ENCODE measurements around the gene GRK5.

GRK5 gene

GRCh38 chr10:119207366-119207666, at the start of gene GRK5:
GRK5 (plus strand) TSS chr10:119207571; CDS start chr10:119207918, 347 bp downstream.
- TF ChIP-seq ARNT (IDR thresholded peaks at IDR 0.05) (no peak), SUZ12 (IDR thresholded peaks at IDR 0.05) (no peak), LEF1 (IDR thresholded peaks at IDR 0.05; ENCODE audit: borderline replicate concordance) (no peak), SP1 (IDR thresholded peaks at IDR 0.05) (no peak), HDGF (IDR thresholded peaks at IDR 0.05; ENCODE audit: borderline replicate concordance) (no peak), FOXA1 (IDR thresholded peaks at IDR 0.05) (no peak), CTBP1 (IDR thresholded peaks at IDR 0.05; ENCODE audit: borderline replicate concordance) (no peak), PKNOX1 (IDR thresholded peaks at IDR 0.05) (no peak)
- DNase-seq (ENCODE audit: extremely low spot score): peak; percentile 98
- ChIA-PET CTCF (interaction anchor here (0.7 to 4.6 kb wide), 12 partner anchors 9 to 241 kb away, joined by 3 to 27 read pairs (median 7); no protein-coding TSS in a partner anchor), POLR2A (interaction anchor here (0.6 to 1.6 kb wide), 12 partner anchors 11 to 664 kb away, joined by 3 to 9 read pairs (median 4); no protein-coding TSS in a partner anchor)

GRCh38 chr10:119159332-119159731, 48.0 kb upstream of the GRK5 start:
- CTCF ChIA-PET: no interaction called here
- DNase-seq (ENCODE audit: extremely low spot score): no peak
- TF ChIP-seq LEF1 (IDR thresholded peaks at IDR 0.05; ENCODE audit: borderline replicate concordance) (no peak), ELF4 (IDR thresholded peaks at IDR 0.05) (no peak), HDGF (IDR thresholded peaks at IDR 0.05; ENCODE audit: borderline replicate concordance) (no peak), BHLHE40 (IDR thresholded peaks at IDR 0.05; ENCODE audit: borderline replicate concordance) (no peak), PKNOX1 (IDR thresholded peaks at IDR 0.05) (no peak), SUZ12 (IDR thresholded peaks at IDR 0.05) (no peak), SP1 (IDR thresholded peaks at IDR 0.05) (no peak), ZNF384 (IDR thresholded peaks at IDR 0.05) (no peak), ARNT (IDR thresholded peaks at IDR 0.05) (no peak), NFRKB (IDR thresholded peaks at IDR 0.05) (no peak), FOXA1 (IDR thresholded peaks at IDR 0.05) (no peak), FOXM1 (IDR thresholded peaks at IDR 0.05; ENCODE audit: borderline replicate concordance) (no peak), CTBP1 (IDR thresholded peaks at IDR 0.05; ENCODE audit: borderline replicate concordance) (no peak), FOXK2 (IDR thresholded peaks at IDR 0.05) (no peak), L3MBTL2 (conservative IDR thresholded peaks at IDR 0.05) (no peak), TARDBP (IDR thresholded peaks at IDR 0.05) (no peak)
- POLR2A ChIA-PET: interaction anchor here (0.7 kb wide), 1 partner anchor 289 kb away, joined by 3 read pairs; no protein-coding TSS in a partner anchor

GRCh38 chr10:119161680-119162451, 45.5 kb upstream of the GRK5 start:
- POLR2A ChIA-PET: interaction anchor here (1.2 kb wide), 1 partner anchor 10 kb away, joined by 5 read pairs; no protein-coding TSS in a partner anchor
- DNase-seq (ENCODE audit: extremely low spot score): no peak
- TF ChIP-seq HDGF (IDR thresholded peaks at IDR 0.05; ENCODE audit: borderline replicate concordance) (no peak), CTBP1 (IDR thresholded peaks at IDR 0.05; ENCODE audit: borderline replicate concordance) (no peak), PKNOX1 (IDR thresholded peaks at IDR 0.05) (no peak), FOXA1 (IDR thresholded peaks at IDR 0.05) (no peak), NFRKB (IDR thresholded peaks at IDR 0.05) (no peak), ZNF384 (IDR thresholded peaks at IDR 0.05) (no peak), TARDBP (IDR thresholded peaks at IDR 0.05) (no peak), L3MBTL2 (conservative IDR thresholded peaks at IDR 0.05) (no peak), FOXM1 (IDR thresholded peaks at IDR 0.05; ENCODE audit: borderline replicate concordance) (no peak), SP1 (IDR thresholded peaks at IDR 0.05) (no peak), ARNT (IDR thresholded peaks at IDR 0.05) (no peak), FOXK2 (IDR thresholded peaks at IDR 0.05) (no peak), SUZ12 (IDR thresholded peaks at IDR 0.05) (no peak), ELF4 (IDR thresholded peaks at IDR 0.05) (no peak), LEF1 (IDR thresholded peaks at IDR 0.05; ENCODE audit: borderline replicate concordance) (no peak), BHLHE40 (IDR thresholded peaks at IDR 0.05; ENCODE audit: borderline replicate concordance) (no peak)
- CTCF ChIA-PET: interaction anchor here (0.6 kb wide), 1 partner anchor 37 kb away, joined by 3 read pairs; no protein-coding TSS in a partner anchor

GRCh38 chr10:119162452-119163092, 44.8 kb upstream of the GRK5 start:
- CTCF ChIA-PET: no interaction called here
- POLR2A ChIA-PET: no interaction called here
- TF ChIP-seq FOXM1 (IDR thresholded peaks at IDR 0.05; ENCODE audit: borderline replicate concordance) (no peak), TARDBP (IDR thresholded peaks at IDR 0.05) (no peak)
- no peak for DNase-seq (ENCODE audit: extremely low spot score)

- peak; percentile 90 for DNase-seq (ENCODE audit: extremely low spot score)
- CTCF ChIA-PET: no interaction called here
- POLR2A ChIA-PET: interaction anchor here (0.6 to 0.9 kb wide), 3 partner anchors 10 to 14 kb away, joined by 3 read pairs; partner anchors contain the start of gene PRDX3
- no peak for TF ChIP-seq BHLHE40 (IDR thresholded peaks at IDR 0.05; ENCODE audit: borderline replicate concordance)
- TF ChIP-seq L3MBTL2 (conservative IDR thresholded peaks at IDR 0.05): peak; percentile 46
- TF ChIP-seq NFRKB (IDR thresholded peaks at IDR 0.05): no peak
- 0 out of 2 replicates have a peak, but pooled peaks have one; percentile 40 for TF ChIP-seq FOXM1 (IDR thresholded peaks at IDR 0.05; ENCODE audit: borderline replicate concordance)
- no peak for TF ChIP-seq SP1 (IDR thresholded peaks at IDR 0.05)
These were observed 41.9 kb upstream of the GRK5 start, which contains the start of gene SFXN4 for GRCh38 chr10:119165171-119166117. SFXN4 (minus strand) TSS chr10:119165714; CDS start chr10:119165647, 67 bp downstream.

Data from HEK293T (cell line).